ENCODE data around the gene HOXC4.

HOXC4 gene

GRCh38 chr12:54016051-54016450 is 37.6 kb upstream of the HOXC4 start:
- DNase-seq (ENCODE audit: low read depth) = no peak

- peak; percentile 94 for DNase-seq (ENCODE audit: low read depth)
These were observed 37.1 kb upstream of the HOXC4 start for GRCh38 chr12:54016478-54016964.

- no peak for DNase-seq (ENCODE audit: low read depth)
These were observed 36.4 kb upstream of the HOXC4 start for GRCh38 chr12:54017027-54017788.

- peak; percentile 95 for DNase-seq (ENCODE audit: low read depth)
These were observed 35.7 kb upstream of the HOXC4 start for GRCh38 chr12:54017878-54018467.

- DNase-seq (ENCODE audit: low read depth) = peak; percentile 61
These were observed 35.1 kb upstream of the HOXC4 start for GRCh38 chr12:54018468-54018984.

GRCh38 chr12:54019091-54019811 is 34.4 kb upstream of the HOXC4 start:
- DNase-seq (ENCODE audit: low read depth) = no peak

- peak; percentile 70 for DNase-seq (ENCODE audit: low read depth)
These were observed 33.6 kb upstream of the HOXC4 start for GRCh38 chr12:54019924-54020590.

GRCh38 chr12:54020591-54021405 is 32.8 kb upstream of the HOXC4 start:
- DNase-seq (ENCODE audit: low read depth) = no peak

GRCh38 chr12:54021432-54022013 is 32.1 kb upstream of the HOXC4 start:
- DNase-seq (ENCODE audit: low read depth) = peak; percentile 66

GRCh38 chr12:54022960-54023884 is 30.4 kb upstream of the HOXC4 start:
- DNase-seq (ENCODE audit: low read depth) = no peak

GRCh38 chr12:54024127-54024526 is 29.5 kb upstream of the HOXC4 start:
- no peak for DNase-seq (ENCODE audit: low read depth)

- DNase-seq (ENCODE audit: low read depth) = no peak
These were observed 28.9 kb upstream of the HOXC4 start for GRCh38 chr12:54024581-54025305.

- peak; percentile 57 for DNase-seq (ENCODE audit: low read depth)
These were observed 27.9 kb upstream of the HOXC4 start for GRCh38 chr12:54025499-54026405.

- DNase-seq (ENCODE audit: low read depth) = no peak
These were observed 26.8 kb upstream of the HOXC4 start for GRCh38 chr12:54026640-54027441.

GRCh38 chr12:54027442-54027786 is 26.2 kb upstream of the HOXC4 start:
- no peak for DNase-seq (ENCODE audit: low read depth)

- DNase-seq (ENCODE audit: low read depth) = peak; percentile 85
These were observed 25.1 kb upstream of the HOXC4 start, which contains the start of gene HOXC6 for GRCh38 chr12:54028314-54029201. TSS of gene HOXC6 (plus strand) at chr12:54028440. CDS start at chr12:54028522, 82 bp downstream.
